GM18507 (cell line): ENCODE measurements around the gene AGO3.

Experiments used
- DNase-seq: peaks from one replicate; pipeline ENCODE4 v3.0.0; 2011; ENCODE audit warnings: low read depth; ENCODE audit not compliant: insufficient read length; ENCODE audit errors: extremely low spot score
- FAIRE-seq: peaks from 2 replicates; lab custom pipeline; 2011; peaks lifted over from hg19 to GRCh38; lab: Jason Lieb, UNC

AGO3 gene

DNA sequence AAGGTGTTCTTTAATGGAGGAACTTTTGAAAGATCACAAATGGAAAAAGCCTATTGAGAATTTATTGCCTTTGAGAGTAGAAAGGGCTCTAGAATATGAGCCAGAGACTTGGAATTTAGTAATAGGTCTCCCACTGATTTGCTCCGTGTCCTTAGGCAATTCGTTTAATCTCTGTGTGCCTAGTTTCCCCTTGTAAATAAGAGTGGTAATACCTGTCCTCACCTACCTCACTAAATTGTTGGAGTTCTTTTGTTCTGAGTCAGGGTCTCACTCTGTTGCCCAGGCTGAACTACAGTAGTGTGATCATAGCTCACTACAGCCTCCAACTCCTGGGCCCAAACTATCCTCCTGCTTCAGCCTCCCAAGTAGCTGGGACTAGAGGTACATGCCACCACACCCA lies 138.0 kb downstream of the AGO3 start:
- no peak for DNase-seq
- FAIRE-seq: no peak

DNA sequence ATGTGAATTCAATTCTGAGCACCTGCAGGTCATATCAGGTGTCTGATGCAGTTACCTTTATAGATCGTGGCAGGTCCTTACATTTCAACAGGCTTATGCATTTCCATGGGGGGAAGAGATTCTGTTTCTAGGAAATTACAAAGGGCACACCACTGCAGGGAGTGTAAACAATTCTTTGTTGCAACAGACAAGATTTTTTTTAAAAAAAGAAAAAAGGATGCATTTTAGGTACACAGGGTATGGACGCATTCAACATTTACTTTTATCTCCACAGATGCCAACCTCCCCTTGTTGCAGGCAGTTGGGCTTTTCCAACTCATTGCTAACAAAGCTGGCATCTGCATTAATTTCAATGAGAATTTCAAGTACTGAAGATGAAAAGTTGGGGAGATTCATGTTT lies 139.4 kb downstream of the AGO3 start:
- FAIRE-seq: no peak
- no peak for DNase-seq

DNA sequence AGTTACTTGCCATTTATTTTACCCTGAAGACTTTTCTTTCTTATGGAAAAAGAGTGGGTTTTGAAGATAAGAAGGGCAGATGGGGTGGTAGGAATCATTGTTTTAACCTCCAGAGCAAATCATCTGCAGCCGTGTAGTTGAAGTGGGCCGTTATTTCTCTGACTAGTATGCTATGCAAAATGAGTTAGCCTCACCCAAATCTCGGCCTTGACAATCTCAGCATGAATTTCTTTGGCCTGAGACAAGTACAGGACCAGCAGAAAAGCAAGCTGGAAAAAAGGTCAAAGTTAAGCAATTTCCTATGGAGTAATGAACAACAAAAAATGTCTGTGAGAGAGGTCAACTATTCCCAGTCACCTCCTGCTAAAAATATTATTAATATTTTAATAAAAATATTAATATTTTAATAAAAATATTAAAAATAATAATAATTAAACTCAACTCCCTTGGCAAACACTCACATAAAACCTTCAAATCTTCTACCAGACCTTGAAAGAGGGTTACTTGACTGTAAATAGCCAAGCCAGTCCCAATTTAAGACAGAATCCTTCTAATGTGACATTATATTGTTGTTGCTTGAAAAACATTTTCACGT lies 146.2 kb downstream of the AGO3 start:
- FAIRE-seq: no peak

DNA sequence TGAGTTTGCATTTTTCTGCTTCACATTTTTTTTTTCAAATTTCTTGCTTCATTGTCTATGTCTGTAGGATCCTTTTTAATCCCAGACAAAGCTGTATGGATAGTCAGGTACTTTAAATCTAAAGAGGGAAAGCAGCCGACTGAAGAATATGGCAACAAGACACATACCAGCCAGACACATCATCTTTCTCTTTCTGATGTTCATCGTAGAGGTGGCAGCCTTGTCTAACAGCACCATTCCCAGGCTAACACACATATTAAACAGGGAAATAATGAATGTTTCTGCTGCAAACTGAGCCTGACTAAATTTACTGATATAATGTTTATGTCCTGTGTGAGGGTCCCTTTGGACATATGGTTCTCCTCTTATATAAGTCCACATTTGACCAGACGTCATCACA lies 149.3 kb downstream of the AGO3 start:
- DNase-seq: no peak
- no peak for FAIRE-seq

More for the DNA sequence above, 146.2 kb downstream of the AGO3 start:
- DNase-seq: no peak

DNA sequence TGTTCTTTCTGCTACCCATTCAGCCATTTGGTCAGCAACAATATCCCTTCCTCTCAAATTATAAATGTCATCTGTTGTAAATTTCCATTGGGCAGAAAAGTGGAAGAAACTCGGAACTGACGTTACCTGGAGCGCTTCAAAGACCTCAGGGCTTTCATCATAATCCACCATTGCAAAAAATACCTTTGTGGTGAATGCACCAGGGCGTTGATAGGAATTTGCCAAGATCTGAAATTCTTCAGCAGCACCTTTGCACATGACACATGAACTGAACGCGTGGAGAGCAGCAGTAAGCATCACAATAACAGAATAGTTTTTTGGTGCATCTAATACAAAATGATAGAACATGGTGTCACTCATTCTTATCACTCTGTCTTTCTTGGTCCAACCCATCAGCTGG lies 149.9 kb downstream of the AGO3 start:
- FAIRE-seq: no peak

DNA sequence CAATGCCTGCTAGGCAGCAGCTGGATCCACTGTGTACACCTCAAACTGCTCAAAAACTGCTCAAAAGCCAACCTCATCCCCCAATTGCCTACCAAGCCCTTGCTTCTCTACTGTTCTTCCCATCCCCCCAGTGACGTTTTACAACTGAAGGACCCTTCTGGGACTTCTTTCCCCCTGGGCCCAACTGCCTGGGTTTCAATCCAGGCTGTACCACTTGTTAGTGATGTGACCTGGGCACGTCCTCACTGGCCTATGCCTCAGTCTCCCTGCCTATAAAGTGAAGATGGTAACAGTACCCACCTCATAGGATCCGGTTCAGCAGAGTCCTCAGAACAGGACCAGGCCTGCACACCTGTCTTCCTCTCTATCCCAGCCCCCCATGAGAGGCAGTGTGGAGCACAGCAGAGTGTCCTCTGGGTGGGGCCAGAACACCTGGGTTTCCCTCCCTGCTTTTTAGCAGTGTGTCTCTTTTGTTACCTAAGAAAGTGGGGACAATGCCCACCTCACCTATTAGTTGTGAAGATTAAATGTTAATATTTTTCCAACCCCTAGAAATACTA lies 151.1 kb downstream of the AGO3 start:
- FAIRE-seq (no peak), DNase-seq (no peak)

More for the DNA sequence above, 149.9 kb downstream of the AGO3 start:
- no peak for DNase-seq

DNA sequence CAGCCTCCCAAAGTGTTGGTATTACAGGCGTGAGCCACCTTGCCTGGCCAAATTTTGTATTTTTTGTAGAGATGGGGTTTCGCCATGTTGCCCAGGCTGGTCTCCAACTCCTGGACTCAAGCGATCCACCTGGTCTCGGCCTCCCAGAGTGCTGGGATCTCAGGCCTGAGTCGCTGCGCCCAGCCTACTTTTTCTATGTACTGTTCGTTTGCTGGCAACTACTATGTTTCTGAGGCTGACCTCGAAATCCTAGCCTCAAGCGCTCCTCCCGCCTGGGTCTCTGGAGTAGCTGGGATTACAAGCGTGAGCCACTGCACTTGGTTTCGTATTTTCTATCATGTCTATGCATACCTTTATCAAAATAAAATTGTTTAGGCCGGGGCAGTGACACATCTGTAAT lies 152.3 kb downstream of the AGO3 start:
- FAIRE-seq: no peak
- DNase-seq: no peak

DNA sequence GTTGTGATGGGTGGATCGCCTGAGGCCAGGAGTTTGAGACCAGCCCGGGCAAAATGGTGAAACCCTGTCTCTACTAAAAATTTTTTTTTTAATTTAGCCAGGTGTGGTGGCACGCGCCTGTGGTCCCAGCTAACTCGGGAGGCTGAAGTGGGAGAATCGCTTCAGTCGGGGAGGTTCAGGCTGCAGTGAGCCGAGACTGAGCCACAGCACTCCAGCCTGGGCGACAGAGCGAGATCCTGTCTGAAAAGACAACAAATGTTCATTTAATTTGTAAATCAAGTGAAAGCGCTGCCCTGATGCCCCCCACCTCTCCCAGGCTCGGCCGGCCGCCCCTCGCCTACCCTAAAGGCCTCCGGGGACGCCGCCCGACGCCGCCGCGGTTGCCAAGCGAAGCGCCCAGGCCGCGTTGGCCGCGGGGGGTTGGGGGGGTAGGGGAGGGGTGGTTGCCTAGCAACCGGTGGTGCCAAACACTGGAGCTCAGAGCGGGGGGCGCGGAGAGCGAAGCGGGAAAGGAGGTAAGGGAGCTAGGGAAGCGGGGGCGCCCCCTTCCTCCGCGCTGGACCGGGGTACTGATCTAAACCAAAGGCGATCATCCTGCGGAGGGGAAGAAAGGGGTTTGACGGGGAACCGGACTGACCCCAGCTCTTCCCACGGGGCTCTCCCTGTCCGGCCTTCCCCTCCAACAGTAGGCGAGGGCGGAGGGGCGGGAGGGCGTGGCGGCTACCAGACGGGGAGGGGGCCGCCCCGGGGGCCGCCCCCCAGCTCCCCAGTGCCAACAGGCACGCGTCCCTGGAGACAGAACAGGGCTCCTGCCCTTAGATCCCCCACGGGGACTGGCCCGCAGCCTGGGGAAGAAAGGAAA lies 153.0 kb downstream of the AGO3 start, which contains the start of gene TEKT2:
TSS of gene TEKT2 (plus strand) at position 460 of the 862 bp plus-strand sequence. CDS start 828 bp downstream, outside the sequence.
- FAIRE-seq (no peak), DNase-seq (no peak)

DNA sequence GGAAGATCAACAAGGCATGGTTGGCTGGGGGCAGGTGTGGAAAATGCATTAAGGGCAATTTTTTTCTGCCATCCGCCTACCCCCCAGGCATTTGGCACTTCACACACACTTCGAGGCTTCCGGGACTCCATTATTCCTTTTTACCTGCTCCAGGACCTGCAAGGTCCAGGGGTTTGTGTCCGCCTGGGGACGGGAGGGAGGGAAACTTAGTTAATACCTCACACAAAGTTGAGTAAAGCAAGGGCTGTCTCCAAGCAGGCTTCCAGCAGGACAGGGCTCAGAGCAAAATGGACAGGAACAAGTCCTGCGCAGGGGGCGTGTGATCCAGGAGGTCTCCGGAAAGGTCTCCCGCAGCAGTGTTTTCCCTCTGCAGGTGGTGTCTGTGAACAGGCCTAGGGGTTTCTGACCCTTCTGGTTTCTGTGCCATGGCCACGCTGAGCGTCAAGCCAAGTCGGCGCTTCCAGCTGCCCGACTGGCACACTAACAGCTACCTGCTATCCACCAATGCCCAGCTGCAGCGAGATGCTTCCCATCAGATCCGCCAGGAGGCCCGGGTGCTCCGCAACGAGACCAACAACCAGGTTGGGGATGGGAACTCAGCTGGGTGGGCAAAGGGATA lies 153.7 kb downstream of the AGO3 start:
- FAIRE-seq (no peak), DNase-seq (no peak)

DNA sequence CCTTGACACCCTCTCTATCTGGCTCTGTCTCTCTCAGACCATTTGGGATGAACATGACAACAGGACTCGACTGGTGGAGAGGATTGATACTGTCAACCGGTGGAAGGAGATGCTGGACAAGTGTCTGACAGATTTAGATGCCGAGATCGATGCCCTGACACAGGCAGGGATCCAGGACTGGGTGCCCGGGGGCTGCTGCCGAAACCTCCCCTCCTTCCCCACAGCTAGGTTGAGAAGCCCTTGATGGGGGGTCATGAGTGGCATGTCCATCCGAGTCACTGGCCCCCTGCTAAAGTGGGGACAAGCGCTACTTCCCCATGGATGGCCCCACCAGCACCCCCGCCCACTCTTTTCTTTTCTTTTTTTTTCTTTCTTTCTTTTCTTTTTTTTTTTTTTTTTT lies 154.2 kb downstream of the AGO3 start:
- DNase-seq (no peak), FAIRE-seq (no peak)

DNA sequence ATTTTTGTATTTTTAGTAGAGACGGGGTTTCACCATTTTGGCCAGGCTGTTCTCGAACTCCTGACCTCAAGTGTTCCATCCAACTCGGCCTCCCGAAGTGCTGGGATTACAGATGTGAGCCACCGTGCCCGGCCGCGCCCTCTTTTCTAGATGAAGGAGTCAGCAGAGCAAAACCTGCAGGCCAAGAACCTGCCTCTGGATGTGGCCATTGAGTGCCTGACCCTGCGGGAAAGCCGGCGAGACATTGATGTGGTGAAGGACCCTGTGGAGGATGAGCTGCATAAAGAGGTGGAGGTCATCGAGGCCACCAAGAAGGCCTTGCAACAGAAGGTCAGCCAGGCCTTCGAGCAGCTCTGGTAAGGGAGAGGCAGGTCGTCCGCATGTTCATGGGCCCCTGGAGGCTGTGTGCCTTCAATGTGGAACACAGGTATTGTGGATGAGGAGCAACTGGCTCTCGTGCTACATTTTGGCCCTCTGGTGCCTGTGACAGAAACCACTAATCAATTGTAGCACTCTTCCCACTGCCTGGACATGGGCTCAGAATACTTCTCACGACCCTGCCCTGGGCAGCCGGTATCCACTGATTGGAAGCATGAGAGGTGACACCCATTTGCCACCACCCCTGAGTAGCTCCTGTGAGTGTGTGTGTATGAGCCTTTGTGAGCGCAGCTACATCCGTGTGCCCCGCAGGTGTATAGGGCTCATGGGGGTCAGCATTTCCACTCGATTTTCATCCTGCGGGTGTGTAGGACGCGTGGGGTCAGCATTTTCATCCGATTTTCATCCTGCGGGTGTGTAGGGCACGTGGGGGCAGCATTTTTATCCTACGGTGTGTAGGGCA lies 155.0 kb downstream of the AGO3 start:
- DNase-seq (no peak), FAIRE-seq (no peak)

DNA sequence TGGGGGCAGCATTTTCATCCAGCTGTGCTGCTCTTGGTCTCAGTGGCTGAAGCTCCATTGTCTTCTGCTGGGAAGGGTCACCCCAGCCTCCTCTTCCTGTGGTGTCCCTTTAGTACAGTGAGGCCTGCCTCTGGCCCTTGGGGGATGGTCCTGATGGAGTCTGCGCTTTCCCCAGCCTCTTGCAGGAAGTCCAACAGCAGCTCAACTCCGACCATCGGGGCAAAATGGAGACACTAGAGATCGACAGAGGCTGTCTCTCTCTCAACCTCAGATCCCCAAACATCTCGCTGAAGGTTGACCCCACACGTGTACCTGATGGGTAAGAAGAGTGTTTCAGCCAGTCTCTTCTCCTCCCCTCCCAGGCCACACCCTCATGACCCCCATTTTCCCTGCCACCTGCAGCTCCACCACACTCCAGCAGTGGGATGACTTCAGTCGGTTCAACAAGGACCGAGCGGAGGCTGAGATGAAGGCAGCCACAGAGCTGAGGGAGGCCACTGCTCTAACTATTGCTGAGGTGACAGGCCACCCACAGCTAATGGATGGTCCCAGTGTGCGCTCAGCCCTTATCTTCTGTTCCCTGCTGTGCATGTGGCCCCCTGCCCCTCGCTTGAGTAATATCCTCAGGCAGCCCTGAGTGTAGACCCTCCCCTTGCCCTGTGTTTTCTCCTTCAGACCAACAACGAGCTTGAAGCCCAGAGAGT lies 155.8 kb downstream of the AGO3 start:
- DNase-seq (no peak), FAIRE-seq (no peak)

DNA sequence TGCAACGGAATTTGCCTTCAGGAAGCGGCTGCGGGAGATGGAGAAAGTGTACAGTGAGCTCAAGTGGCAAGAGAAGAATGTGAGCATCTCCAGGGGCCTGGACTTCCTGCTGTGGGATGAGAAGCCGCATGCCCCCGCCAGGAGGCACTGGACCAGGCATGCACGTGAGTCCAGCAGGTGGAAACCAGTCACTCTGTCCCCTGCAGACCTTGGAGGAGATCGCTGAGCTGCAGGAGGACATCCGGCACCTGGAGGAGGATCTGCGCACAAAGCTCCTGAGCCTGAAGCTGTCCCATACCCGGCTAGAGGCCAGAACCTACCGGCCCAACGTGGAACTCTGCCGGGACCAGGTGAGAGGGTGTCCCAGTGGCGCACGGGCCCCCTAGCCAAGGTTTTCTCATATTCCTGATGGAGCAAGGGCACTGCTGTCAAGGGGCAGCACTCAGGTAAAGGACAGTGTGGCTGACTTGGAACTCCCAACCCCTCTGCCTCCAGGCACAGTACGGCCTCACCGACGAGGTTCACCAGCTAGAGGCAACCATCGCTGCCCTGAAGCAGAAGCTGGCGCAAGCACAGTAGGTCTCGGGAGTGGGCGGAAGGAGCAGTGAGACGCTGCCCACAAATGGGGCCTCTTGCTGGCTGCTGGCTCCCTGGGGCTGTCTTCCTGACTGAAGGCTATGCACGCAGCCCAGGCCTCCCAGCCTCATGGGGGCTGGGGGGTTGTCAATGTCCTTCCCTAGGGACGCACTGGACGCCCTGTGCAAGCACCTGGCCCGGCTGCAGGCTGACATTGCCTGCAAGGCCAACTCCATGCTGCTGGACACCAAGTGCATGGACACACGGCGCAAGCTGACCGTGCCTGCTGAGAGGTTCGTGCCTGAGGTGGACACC lies 156.6 kb downstream of the AGO3 start:
- no peak for DNase-seq
- FAIRE-seq: no peak

DNA sequence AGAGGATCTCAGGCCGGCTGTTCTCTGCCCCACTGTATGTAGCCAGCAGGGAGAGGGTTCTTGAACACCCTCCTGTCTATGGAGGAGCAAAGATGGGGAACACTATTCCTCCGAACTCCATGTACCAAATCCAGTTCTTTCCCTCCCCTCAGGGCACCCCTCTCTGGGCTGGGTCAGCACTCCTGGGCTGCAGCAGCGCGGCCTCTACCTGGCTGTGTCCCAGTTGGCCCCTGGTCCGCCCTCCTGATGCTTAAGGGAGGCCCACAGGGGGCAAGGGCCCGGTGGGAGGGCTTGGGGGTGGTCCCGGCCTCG lies 157.3 kb downstream of the AGO3 start:
- no peak for FAIRE-seq

DNA sequence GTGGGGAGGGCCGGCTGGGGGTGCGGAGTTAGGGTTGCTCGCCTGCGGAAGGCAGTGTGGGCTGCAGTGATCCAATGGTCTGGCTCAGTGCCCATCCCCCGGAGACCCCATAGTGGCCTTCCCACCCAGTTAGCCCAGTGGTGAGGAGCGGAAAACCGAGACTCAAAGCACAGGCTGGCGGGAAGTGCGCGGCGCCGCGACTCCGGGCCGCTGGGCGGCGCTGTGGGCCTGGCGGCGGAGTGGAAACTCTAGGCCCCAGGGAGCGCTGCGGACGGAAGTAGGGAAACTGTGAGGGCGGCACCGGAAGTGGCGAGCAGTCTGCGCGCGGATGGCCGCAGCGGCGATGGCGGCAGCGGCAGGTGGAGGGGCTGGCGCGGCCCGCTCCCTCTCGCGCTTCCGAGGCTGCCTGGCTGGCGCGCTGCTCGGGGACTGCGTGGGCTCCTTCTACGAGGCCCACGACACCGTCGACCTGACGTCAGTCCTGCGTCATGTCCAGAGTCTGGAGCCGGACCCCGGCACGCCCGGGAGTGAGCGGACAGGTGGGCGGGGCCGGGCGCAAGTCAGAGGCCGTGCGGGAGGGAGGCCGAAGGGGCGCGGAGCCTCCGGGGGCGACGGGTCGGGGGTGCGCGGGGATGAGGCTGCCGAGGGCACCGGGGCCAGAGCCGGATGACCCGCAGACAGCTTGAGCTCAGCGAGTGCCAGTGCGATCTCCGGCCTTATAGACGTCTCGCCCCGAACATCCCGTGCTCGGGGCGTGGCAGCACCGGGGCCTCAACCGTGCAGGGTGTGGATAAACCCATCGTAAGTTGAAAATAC lies 157.9 kb downstream of the AGO3 start, which contains the start of gene ADPRS:
TSS of gene ADPRS (plus strand) at position 316 of the 816 bp plus-strand sequence. CDS start at position 329, 13 bp downstream.
- DNase-seq: peak; percentile 93
- FAIRE-seq: peak; percentile 93

More for the DNA sequence above, 157.3 kb downstream of the AGO3 start:
- DNase-seq: no peak

DNA sequence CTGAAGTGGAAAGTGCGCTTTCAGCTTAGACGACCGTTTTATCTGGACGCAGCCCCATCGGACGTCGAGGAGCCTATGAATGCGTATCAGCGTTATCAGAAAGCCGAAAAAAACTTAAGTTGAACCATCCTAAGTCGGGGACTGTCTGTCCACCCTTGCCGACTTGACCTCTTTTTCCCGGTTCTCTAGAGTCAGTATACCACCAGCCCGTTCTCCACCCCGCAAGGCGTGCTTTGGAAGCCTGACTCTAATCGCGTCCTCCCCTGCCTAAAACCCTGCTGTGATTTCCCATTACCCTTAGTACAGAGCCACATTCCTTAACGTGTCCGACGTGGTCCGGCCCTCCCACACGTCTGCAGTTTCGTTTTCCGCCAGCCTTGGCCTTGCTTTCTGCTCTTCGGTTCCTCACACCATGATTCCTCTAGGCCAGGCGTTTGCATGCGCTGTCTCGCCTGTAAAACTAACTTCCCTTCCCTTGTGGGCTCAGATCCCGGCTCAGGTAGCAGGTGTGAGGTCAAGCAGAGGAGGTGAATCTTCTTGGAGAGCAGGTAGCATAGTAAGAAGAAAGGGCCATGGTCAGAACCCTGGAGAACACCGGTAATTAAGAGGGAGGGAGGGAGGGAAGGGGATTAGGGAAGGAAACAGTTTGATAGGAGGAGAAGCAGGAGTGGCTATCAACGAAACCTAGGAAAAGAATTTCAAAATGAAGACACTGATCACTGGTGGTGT lies 158.7 kb downstream of the AGO3 start:
- DNase-seq: no peak
- peak; percentile 79 for FAIRE-seq
